Measurements from ENCODE around the gene CFAP251.
"Not testable (repeated sequence)": the region's sequence is repeated elsewhere in the genome, so short reads cannot be mapped to it uniquely, and the experiment has no call there.

- TF ChIP-seq CTCF, POLR2A (IDR thresholded peaks at IDR 0.05): not testable (repeated sequence)
Measured at GRCh38 chr12:121885129-121885528, 33.3 kb upstream of the CFAP251 start.
